Sigmoid colon (tissue), 7 donors: ENCODE results near the gene RNF169. TPM values are rescaled to one million over a fixed set of nuclear protein-coding genes. Genes with fewer than 3 reads are reported as not detected.

ENCODE experiments used
- DNase-seq: peaks from one replicate; pipeline ENCODE4 v3.0.0-alpha.2; 2019
- H3K27ac ChIP-seq, 4 donors: fragments of 200-600 bp; sonication (generic); one replicate each; pipeline ENCODE4 v1.5.1; 2016 to 2019; ENCODE audit warnings: mild to moderate bottlenecking in 1 of 4
- H3K27me3 ChIP-seq, 3 donors: fragments of 200-600 bp; sonication (generic); one replicate each; pipeline ENCODE4 v1.5.1; 2019; ENCODE audit warnings: mild to moderate bottlenecking in 1 of 3
- H3K36me3 ChIP-seq, 4 donors: fragments of 200-600 bp; sonication (generic); one replicate each; pipeline ENCODE4 v1.5.1; 2016 to 2019
- H3K4me1 ChIP-seq, 4 donors: fragments of 200-600 bp; sonication (generic); one replicate each; pipeline ENCODE4 v1.5.1; 2017 to 2019
- H3K4me3 ChIP-seq, 4 donors: fragments of 200-600 bp; sonication (generic); one replicate each; pipeline ENCODE4 v1.5.1; 2017 to 2019; ENCODE audit warnings: mild to moderate bottlenecking in 2 of 4, moderate library complexity in 1 of 4
- H3K9me3 ChIP-seq, 4 donors: fragments of 200-600 bp in 3 of 4; sonication (generic) in 3 of 4; one replicate each; pipeline versions ENCODE4 v1.5.1 to v1.6.1; 2013 to 2019
- EP300 ChIP-seq, 4 donors: sonication (generic); formaldehyde crosslinking; IDR thresholded peaks; one replicate each; pipeline ENCODE4 v1.6.1; 2017; ENCODE audit warnings: antibody characterized with exemption in 4 of 4
- POLR2A ChIP-seq, 2 donors: fragments of 450-650 bp; IDR thresholded peaks; one replicate each; pipeline ENCODE4 v1.6.1; 2016; ENCODE audit warnings: antibody characterized with exemption in 2 of 2, mild to moderate bottlenecking in 2 of 2, moderate library complexity in 2 of 2
- POLR2AphosphoS5 ChIP-seq, 4 donors: sonication (generic); formaldehyde crosslinking; IDR thresholded peaks; one replicate each; pipeline ENCODE4 v1.6.1; 2017; ENCODE audit warnings: antibody characterized with exemption in 4 of 4
- WGBS, 2 donors: extraction: QIAGEN DNeasy Blood & Tissue Kit; methylation state at CpG; one replicate each; pipeline ENCODE4 v1.1.7; 2013; 5-methylcytosine and 5-hydroxymethylcytosine counted together
- intact Hi-C: fragments of 100-400 bp; cut with DNase I; formaldehyde crosslinking; loops from one replicate; pipeline ENCODE4 v1.15.1; 2023
- polyA plus RNA-seq, 3 donors: library from polyadenylated mRNA; stranded (reverse); fragments of 200-250 nt; gene quantifications; one replicate each; pipeline ENCODE4 v1.2.3, GENCODE V29; 2013
- total RNA-seq, 4 donors: library from RNA; depleted of rRNA; stranded (reverse); fragments of >200 nt; gene quantifications; one replicate each; pipeline ENCODE4 v1.1.0, GENCODE V29; 2016
- TF ChIP-seq, protein P1 (sequence below), 4 experiments: fragments of 450-650 bp in 3 of 4; fragments of 200-600 bp in 1 of 4; IDR thresholded peaks; one replicate each; pipeline ENCODE4 v1.5.1; 2016 to 2019; ENCODE audit warnings: antibody characterized with exemption in 4 of 4, mild to moderate bottlenecking in 3 of 4, moderate library complexity in 2 of 4
- donor health status: healthy with polysubstance abuse.
- donor health status: Bipolar disorder and iron deficiency.
- donor health status: healthy.

Gene RNF169
- total and polyA plus RNA-seq, 7 donors, result 1.6 to 27.7 (median 20.3) TPM

GRCh38 chr11:74784726-74785125, 36.1 kb downstream of the RNF169 start:
- no peak for DNase-seq
- TF ChIP-seq EP300 (IDR thresholded peaks at IDR 0.05) (no peak), POLR2AphosphoS5 (IDR thresholded peaks at IDR 0.05) (no peak), POLR2A (IDR thresholded peaks at IDR 0.05) (no peak)
- TF ChIP-seq, protein P1, sequence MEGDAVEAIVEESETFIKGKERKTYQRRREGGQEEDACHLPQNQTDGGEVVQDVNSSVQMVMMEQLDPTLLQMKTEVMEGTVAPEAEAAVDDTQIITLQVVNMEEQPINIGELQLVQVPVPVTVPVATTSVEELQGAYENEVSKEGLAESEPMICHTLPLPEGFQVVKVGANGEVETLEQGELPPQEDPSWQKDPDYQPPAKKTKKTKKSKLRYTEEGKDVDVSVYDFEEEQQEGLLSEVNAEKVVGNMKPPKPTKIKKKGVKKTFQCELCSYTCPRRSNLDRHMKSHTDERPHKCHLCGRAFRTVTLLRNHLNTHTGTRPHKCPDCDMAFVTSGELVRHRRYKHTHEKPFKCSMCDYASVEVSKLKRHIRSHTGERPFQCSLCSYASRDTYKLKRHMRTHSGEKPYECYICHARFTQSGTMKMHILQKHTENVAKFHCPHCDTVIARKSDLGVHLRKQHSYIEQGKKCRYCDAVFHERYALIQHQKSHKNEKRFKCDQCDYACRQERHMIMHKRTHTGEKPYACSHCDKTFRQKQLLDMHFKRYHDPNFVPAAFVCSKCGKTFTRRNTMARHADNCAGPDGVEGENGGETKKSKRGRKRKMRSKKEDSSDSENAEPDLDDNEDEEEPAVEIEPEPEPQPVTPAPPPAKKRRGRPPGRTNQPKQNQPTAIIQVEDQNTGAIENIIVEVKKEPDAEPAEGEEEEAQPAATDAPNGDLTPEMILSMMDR (IDR thresholded peaks at IDR 0.05), result no peak
- WGBS, 2 donors, result 69 to 95% methylated on average over 4 of the region's 4 CpGs
- Histone ChIP-seq H3K9me3 (no peaks in the 10 kb centered on the region), H3K4me3 (no peak overlapping the region), H3K27ac (no peak overlapping the region), H3K27me3 (no peaks in the 10 kb centered on the region), H3K36me3 (peaks cover 0 to 4% (median 2%) of the 10 kb centered on the region in 4 donors), H3K4me1 (peaks cover 0 to 62% (median 48%) of the 10 kb centered on the region in 4 donors)
- intact Hi-C loops, result no loop called here

DNA sequence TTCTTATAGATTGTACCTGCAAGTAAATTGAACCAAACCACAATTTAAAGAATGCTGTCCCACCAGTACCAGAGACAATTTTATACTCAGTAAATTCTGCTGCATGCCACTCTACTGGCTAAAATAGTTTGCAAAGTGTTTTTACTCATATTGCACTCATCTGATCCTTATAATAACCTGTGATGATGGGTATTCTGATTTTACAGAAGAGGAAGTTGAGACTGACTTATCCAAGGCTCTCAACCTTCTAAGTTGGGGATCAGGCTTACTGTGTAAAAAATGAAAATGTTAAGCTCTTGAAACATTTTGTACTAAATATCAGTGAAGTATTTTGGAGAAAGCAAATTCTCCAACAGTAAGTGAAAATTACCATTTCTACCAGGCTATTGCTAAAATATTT, 37.9 kb downstream of the RNF169 start:
- DNase-seq, result no peak
- TF ChIP-seq EP300 (IDR thresholded peaks at IDR 0.05) (no peak), POLR2A (IDR thresholded peaks at IDR 0.05) (no peak), POLR2AphosphoS5 (IDR thresholded peaks at IDR 0.05) (no peak)
- TF ChIP-seq, protein P1 (IDR thresholded peaks at IDR 0.05), result no peak
- Histone ChIP-seq H3K4me3 (no peak overlapping the region), H3K9me3 (no peaks in the 10 kb centered on the region), H3K36me3 (peaks cover 9 to 22% (median 14%) of the 10 kb centered on the region in 4 donors), H3K27me3 (no peaks in the 10 kb centered on the region), H3K4me1 (peaks cover 0 to 44% (median 30%) of the 10 kb centered on the region in 4 donors), H3K27ac (no peak overlapping the region)
- intact Hi-C loops, result no loop called here

DNA sequence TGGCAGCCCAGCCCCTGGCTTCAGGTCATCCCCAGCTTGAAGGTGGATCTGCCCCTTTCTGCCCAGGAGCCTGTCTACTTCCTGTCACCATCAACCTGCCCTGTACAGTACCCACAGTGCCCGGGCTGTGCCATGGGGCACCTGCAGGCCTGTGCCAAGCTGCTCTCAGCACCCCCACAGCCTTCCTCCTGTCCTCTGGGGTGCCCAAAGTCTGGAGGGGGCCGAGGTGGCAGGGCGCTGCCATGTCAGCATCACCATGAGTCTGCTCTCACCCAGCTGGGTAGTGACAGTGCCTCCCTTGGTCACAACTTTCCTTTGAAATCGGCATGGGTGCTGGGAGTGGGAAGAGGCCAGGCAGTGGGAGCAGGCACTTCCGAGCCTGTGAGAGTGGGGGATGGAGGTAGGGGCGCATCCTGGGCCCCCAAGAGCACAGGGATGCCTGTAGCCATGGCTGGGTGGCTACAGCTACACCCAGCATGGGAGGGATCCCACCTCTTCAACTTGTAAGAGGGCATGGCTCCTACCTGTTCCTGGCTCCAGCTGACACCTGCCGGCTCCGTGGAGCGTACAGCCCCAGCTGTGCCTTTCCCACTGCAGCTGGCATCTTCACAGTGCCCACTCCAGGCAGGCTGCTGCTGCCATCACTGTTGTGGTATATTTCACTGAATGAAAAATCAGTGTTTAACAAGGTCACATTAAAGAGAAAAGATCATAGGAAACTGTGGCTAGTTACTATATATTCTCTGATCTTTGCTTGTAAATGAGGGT, 42.9 kb downstream of the RNF169 start:
- no peak for TF ChIP-seq POLR2AphosphoS5 (IDR thresholded peaks at IDR 0.05)
- no peak for TF ChIP-seq POLR2A (IDR thresholded peaks at IDR 0.05)
- no peak for TF ChIP-seq EP300 (IDR thresholded peaks at IDR 0.05)
- TF ChIP-seq, protein P1 (IDR thresholded peaks at IDR 0.05), result no peak
- H3K4me1 ChIP-seq, result peaks cover 0 to 11% (median 3%) of the 10 kb centered on the region in 4 donors
- no peak for DNase-seq
- no peaks in the 10 kb centered on the region for H3K27me3 ChIP-seq
- 87 to 88% methylated on average over 9 of the region's 9 CpGs for WGBS, 2 donors
- H3K36me3 ChIP-seq, result peaks cover 9 to 31% (median 24%) of the 10 kb centered on the region in 4 donors
- intact Hi-C loops, result no loop called here
- no peaks in the 10 kb centered on the region for H3K9me3 ChIP-seq
- H3K4me3 ChIP-seq, result no peak overlapping the region
- no peak overlapping the region for H3K27ac ChIP-seq

GRCh38 chr11:74806267-74806666, 57.6 kb downstream of the RNF169 start:
- DNase-seq, result no peak
- TF ChIP-seq POLR2AphosphoS5 (IDR thresholded peaks at IDR 0.05) (no peak), POLR2A (IDR thresholded peaks at IDR 0.05) (no peak), EP300 (IDR thresholded peaks at IDR 0.05) (no peak)
- TF ChIP-seq, protein P1 (IDR thresholded peaks at IDR 0.05), result no peak
- H3K4me3 ChIP-seq, result no peak overlapping the region
- H3K4me1 ChIP-seq, result peaks cover 0 to 8% (median 2%) of the 10 kb centered on the region in 4 donors
- H3K36me3 ChIP-seq, result peaks cover 0 to 4% (median 0%) of the 10 kb centered on the region in 4 donors
- intact Hi-C loops, result no loop called here
- no peaks in the 10 kb centered on the region for H3K27me3 ChIP-seq
- no peaks in the 10 kb centered on the region for H3K9me3 ChIP-seq
- no peak overlapping the region for H3K27ac ChIP-seq
- 96 to 98% methylated on average over 3 of the region's 3 CpGs for WGBS, 2 donors
